Measurements from ENCODE around the gene CSAD. TPM values are rescaled to one million over a fixed set of nuclear protein-coding genes. Genes with fewer than 3 reads are reported as not detected.

CSAD gene
- total and polyA plus RNA-seq, 10 donors, result 17.9 to 73.0 (median 36.3) TPM

DNA sequence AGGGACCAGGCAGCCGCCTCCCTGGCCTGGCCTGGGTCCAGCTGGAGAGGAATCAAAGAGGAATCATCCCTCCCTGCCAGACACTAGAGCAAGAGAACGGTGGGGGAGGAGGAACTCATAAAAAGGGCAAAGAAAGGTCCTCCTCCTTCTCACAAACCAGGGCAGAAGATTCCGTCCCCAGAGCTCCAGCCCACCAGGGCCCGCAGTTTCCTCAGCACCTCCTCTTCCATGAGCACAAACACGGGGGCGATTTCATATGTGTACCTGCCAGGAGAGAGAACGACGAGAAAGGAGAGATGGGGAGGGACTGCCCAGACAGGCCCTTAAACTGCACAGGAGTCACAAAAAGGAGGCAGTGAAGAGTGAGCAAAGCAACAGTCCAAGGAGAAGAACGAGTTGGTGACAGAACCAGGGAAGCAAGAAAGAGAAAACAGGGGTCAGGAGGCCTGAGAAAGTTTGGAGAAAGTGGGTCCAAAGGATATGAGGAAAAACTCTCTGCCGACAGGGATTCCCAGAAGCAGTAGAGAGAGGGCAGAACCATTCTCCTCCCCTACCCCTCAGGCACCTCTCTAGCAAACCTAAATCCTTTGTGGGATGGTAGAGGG lies 8.9 kb downstream of the CSAD start:
- no peak overlapping the region for H3K27ac ChIP-seq
- WGBS, 5 donors, result 64 to 78% (median 77%) methylated on average over 10 of the region's 10 CpGs
- TF ChIP-seq, protein P1, sequence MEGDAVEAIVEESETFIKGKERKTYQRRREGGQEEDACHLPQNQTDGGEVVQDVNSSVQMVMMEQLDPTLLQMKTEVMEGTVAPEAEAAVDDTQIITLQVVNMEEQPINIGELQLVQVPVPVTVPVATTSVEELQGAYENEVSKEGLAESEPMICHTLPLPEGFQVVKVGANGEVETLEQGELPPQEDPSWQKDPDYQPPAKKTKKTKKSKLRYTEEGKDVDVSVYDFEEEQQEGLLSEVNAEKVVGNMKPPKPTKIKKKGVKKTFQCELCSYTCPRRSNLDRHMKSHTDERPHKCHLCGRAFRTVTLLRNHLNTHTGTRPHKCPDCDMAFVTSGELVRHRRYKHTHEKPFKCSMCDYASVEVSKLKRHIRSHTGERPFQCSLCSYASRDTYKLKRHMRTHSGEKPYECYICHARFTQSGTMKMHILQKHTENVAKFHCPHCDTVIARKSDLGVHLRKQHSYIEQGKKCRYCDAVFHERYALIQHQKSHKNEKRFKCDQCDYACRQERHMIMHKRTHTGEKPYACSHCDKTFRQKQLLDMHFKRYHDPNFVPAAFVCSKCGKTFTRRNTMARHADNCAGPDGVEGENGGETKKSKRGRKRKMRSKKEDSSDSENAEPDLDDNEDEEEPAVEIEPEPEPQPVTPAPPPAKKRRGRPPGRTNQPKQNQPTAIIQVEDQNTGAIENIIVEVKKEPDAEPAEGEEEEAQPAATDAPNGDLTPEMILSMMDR (IDR thresholded peaks at IDR 0.05 in 8 of 11, conservative IDR thresholded peaks at IDR 0.05 in 3 of 11), result no peak
- no peak for TF ChIP-seq POLR2AphosphoS5 (IDR thresholded peaks at IDR 0.05)
- peaks cover 0 to 47% (median 3%) of the 10 kb centered on the region in 6 donors for H3K36me3 ChIP-seq
- H3K4me1 ChIP-seq, result peaks cover 0 to 28% (median 17%) of the 10 kb centered on the region in 6 donors
- no peak for DNase-seq
- no peak overlapping the region for H3K4me3 ChIP-seq
- H3K9me3 ChIP-seq, result no peaks in the 10 kb centered on the region
- H3K27me3 ChIP-seq (replicated peaks in 1 of 7), result no peaks in the 10 kb centered on the region
- intact Hi-C loops (cut with DNase I; ENCODE audit: low total_unique reads), result no loop called here

DNA sequence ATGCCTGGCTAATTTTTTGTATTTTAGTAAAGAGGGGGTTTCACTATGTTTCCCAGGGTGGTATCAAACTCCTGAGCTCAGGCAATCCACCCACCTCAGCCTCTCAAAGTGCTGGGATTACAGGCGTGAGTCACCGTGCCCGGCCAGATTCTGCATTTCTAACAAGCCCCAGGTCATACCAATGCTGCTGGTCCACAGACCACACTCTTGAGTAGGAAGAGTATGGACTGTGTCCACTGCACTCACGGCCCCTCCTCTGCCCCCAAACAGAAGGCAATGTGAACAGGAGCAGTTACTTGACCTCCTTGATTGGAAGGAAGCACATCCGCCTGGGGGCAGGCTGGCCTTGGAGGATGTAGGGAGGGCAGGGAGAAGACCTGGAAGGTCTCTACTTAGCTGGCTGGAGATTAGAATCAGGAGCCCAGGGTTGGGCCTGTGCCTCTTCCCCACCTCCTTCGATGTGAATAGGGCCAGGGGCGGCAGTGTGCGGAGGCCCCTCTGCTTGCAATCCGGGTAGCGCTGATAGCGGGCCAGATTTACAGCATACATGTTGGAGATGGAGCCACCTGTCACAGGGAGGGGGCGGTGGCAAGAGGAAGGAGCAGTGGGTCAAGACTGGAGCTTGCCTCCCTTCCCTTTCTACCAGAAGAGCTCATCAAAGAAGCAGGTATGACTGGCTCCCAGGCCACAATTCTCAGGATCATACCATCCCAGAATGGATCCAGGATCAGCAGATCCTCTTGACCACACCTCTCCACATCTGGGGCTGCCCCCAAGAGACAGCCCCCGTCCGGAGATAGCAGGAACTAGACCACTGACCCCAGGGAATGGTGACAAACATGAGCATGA lies 9.6 kb downstream of the CSAD start:
- Histone ChIP-seq H3K27me3 (replicated peaks in 1 of 7) (no peaks in the 10 kb centered on the region), H3K27ac (no peak overlapping the region), H3K9me3 (no peaks in the 10 kb centered on the region), H3K4me3 (no peak overlapping the region), H3K4me1 (peaks cover 0 to 28% (median 17%) of the 10 kb centered on the region in 6 donors), H3K36me3 (peaks cover 0 to 50% (median 3%) of the 10 kb centered on the region in 6 donors)
- no peak for DNase-seq
- WGBS, 5 donors, result 76 to 90% (median 87%) methylated on average over 13 to 14 of the region's 14 CpGs
- intact Hi-C loops (cut with DNase I; ENCODE audit: low total_unique reads), result no loop called here
- TF ChIP-seq POLR2A (IDR thresholded peaks at IDR 0.05) (no peak), POLR2AphosphoS5 (IDR thresholded peaks at IDR 0.05) (no peak)
- TF ChIP-seq, protein P1 (IDR thresholded peaks at IDR 0.05 in 8 of 11, conservative IDR thresholded peaks at IDR 0.05 in 3 of 11), result no peak

DNA sequence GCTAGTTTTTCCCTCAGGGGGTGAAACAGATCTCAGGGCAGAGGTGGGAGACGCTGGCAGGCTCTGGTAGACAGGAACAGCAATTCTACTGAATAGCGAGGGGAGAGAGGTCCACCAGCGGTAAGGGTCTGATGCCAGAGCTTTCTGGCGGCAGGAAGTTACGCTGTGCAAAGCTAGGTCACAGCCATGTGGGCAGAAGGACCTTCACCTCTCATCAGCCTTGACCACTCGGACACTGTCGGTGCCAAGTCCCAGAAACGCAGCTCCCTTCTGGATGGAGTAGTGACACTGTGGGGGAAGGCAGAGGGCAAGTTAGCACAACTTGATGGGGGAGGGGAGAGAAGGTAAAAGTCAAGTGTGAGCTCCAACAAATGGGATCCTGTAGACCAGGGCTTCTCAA lies 10.5 kb downstream of the CSAD start:
- Histone ChIP-seq H3K4me1 (peaks cover 0 to 23% (median 14%) of the 10 kb centered on the region in 6 donors), H3K27me3 (replicated peaks in 1 of 7) (no peaks in the 10 kb centered on the region), H3K36me3 (peaks cover 0 to 53% (median 3%) of the 10 kb centered on the region in 6 donors), H3K9me3 (no peaks in the 10 kb centered on the region), H3K4me3 (no peak overlapping the region), H3K27ac (peak overlapping the region in 4 of 8 donors; percentile 29 to 51 (median 40))
- WGBS, 5 donors, result 70 to 90% (median 85%) methylated on average over 8 of the region's 8 CpGs
- intact Hi-C loops (cut with DNase I; ENCODE audit: low total_unique reads), result no loop called here
- TF ChIP-seq, protein P1 (IDR thresholded peaks at IDR 0.05 in 8 of 11, conservative IDR thresholded peaks at IDR 0.05 in 3 of 11), result no peak
- TF ChIP-seq POLR2AphosphoS5 (IDR thresholded peaks at IDR 0.05) (peak in 2 of 3 donors; percentile 61), POLR2A (IDR thresholded peaks at IDR 0.05) (no peak)
- DNase-seq, result no peak

DNA sequence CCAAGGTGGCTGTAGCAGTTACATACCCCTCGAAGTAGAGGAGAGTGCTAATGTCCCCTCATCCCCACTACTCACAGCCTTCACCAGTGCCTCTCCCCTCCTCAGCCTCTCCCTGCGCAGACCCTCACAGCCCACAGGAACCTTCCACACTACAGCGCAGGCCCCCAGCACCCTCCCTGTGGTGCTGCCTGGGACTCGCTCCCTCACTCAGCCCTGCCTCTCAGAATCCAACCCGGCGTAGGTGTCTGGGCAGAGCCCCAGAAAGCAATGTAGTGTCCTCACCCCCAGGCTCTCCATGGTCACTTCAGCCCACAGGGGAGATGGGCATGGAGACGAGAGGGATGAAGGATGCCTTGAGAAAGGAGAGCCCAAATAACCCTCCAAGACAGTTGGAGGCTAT lies 11.1 kb downstream of the CSAD start:
- no peaks in the 10 kb centered on the region for H3K9me3 ChIP-seq
- H3K27ac ChIP-seq, result peak overlapping the region in 4 of 8 donors; percentile 29 to 51 (median 40)
- peaks cover 0 to 53% (median 3%) of the 10 kb centered on the region in 6 donors for H3K36me3 ChIP-seq
- H3K4me1 ChIP-seq, result peaks cover 0 to 17% (median 12%) of the 10 kb centered on the region in 6 donors
- intact Hi-C loops (cut with DNase I; ENCODE audit: low total_unique reads), result no loop called here
- no peak for DNase-seq
- WGBS, 5 donors, result 93 to 98% (median 94%) methylated on average over 7 of the region's 7 CpGs
- no peak overlapping the region for H3K4me3 ChIP-seq
- TF ChIP-seq, protein P1 (IDR thresholded peaks at IDR 0.05 in 8 of 11, conservative IDR thresholded peaks at IDR 0.05 in 3 of 11), result no peak
- TF ChIP-seq POLR2A (IDR thresholded peaks at IDR 0.05) (no peak), POLR2AphosphoS5 (IDR thresholded peaks at IDR 0.05) (no peak)
- no peaks in the 10 kb centered on the region for H3K27me3 ChIP-seq (replicated peaks in 1 of 7)
